ENCODE results near the gene ATP13A1.
A peak's percentile ranks its signal among the peaks of the same experiment; 100 is the strongest.

The ATP13A1 gene

GRCh38 chr19:19643158-19644053, 20.1 kb downstream of the ATP13A1 start, which contains the start of gene GMIP:
Gene GMIP, minus strand, starts transcription at chr19:19643657. Its CDS starts 128 bp downstream, at chr19:19643529.
- DNase-seq: peak; percentile 82 to 93 (median 87)

- DNase-seq: peak; percentile 13 to 49 (median 48)
Measured at GRCh38 chr19:19642506-19643157, 20.8 kb downstream of the ATP13A1 start.

- DNase-seq: no peak
Measured at GRCh38 chr19:19637523-19638251, 25.8 kb downstream of the ATP13A1 start.

- no peak for DNase-seq
Measured at GRCh38 chr19:19637186-19637522, 26.3 kb downstream of the ATP13A1 start.

- no peak for DNase-seq
Measured at GRCh38 chr19:19636573-19637185, 26.8 kb downstream of the ATP13A1 start.

- DNase-seq: no peak
Measured at GRCh38 chr19:19635313-19635702, 28.2 kb downstream of the ATP13A1 start.

GRCh38 chr19:19634516-19635312, 28.8 kb downstream of the ATP13A1 start:
- no peak for DNase-seq

GRCh38 chr19:19633711-19634515, 29.6 kb downstream of the ATP13A1 start:
- DNase-seq: no peak

- DNase-seq: peak in 1 of 4 experiments; percentile 0
Measured at GRCh38 chr19:19632661-19633060, 30.8 kb downstream of the ATP13A1 start.

- peak in 1 of 4 experiments; percentile 1 for DNase-seq
Measured at GRCh38 chr19:19631346-19631745, 32.1 kb downstream of the ATP13A1 start.

GRCh38 chr19:19630426-19630825, 33.0 kb downstream of the ATP13A1 start:
- DNase-seq: peak in 1 of 4 experiments; percentile 2

- DNase-seq: peak in 1 of 4 experiments; percentile 1
Measured at GRCh38 chr19:19630062-19630414, 33.4 kb downstream of the ATP13A1 start.

- DNase-seq: peak; percentile 68 to 87 (median 80)
Measured at GRCh38 chr19:19628501-19629134, 34.9 kb downstream of the ATP13A1 start.

- peak; percentile 31 to 73 (median 58) for DNase-seq
Measured at GRCh38 chr19:19627621-19628500, 35.6 kb downstream of the ATP13A1 start, which contains the start of gene LPAR2. Gene LPAR2, minus strand, starts transcription at chr19:19628220. Its CDS starts 945 bp downstream, at chr19:19627275.

GRCh38 chr19:19626516-19627472, 36.7 kb downstream of the ATP13A1 start:
- DNase-seq: no peak

GRCh38 chr19:19624032-19624570, 39.4 kb downstream of the ATP13A1 start:
- DNase-seq: no peak

- no peak for DNase-seq
Measured at GRCh38 chr19:19623383-19623782, 40.1 kb downstream of the ATP13A1 start.

GRCh38 chr19:19619849-19620210, 43.6 kb downstream of the ATP13A1 start:
- no peak for DNase-seq
